K562 (cell line): ENCODE measurements around the gene TAAR1. TPM values are rescaled to one million over a fixed set of nuclear protein-coding genes. Genes with fewer than 3 reads are reported as not detected.

Experiments used
- ATAC-seq: fragments of 200-7000 bp; cut with Tn5 transposase; 3 replicates; pipeline ENCODE4 v1.9.1; 2020; ENCODE audit warnings: moderate library complexity
- BruUV-seq: library from RNA; stranded (reverse); fragments of 400-500 nt; replicated peaks from 2 replicates; lab custom pipeline; 2021; lab: Mats Ljungman, UMichigan
- CTCF ChIA-PET: fragments of 300-600 bp; formaldehyde crosslinking; extraction: SDS; loops from one replicate; lab custom pipeline; 2021; ENCODE audit warnings: low intra/inter-chr PET ratio; lab: Yijun Ruan, JAX
- POLR2A ChIA-PET: fragments of 300-600, 350-650 bp; sonication (Branson Sonifier 250); formaldehyde crosslinking; extraction: SDS; loops from one replicate; lab custom pipeline; 2021; ENCODE audit warnings: antibody characterized with exemption, inconsistent platforms; lab: Yijun Ruan, JAX
- DNase-seq, 4 experiments: peaks; one replicate each; pipeline versions ENCODE4 v3.0.0 to v3.0.0-alpha.2; 2011 to 2018; ENCODE audit warnings: low spot score in 3 of 4, mixed read lengths in 3 of 4; ENCODE audit errors: extremely low read depth in 1 of 4
- FAIRE-seq: peaks from 2 replicates; lab custom pipeline; 2011; peaks lifted over from hg19 to GRCh38; lab: Jason Lieb, UNC
- H2AFZ ChIP-seq: 2 replicates; pipeline ENCODE4 v1.6.0; 2011; ENCODE audit warnings: low read depth, low read length, control low read depth, inconsistent platforms
- H3K27ac ChIP-seq: fragments of 200-600 bp; 3 replicates; pipeline ENCODE4 v1.8.0; 2011; ENCODE audit warnings: low read depth, mild to moderate bottlenecking, control low read depth, inconsistent platforms, low read length, moderate library complexity, mixed read lengths; ENCODE audit errors: extremely low read depth
- H3K27me3 ChIP-seq, 2 experiments: fragments of 300-600 bp in 1 of 2; 2 replicates in 1 of 2; 3 replicates in 1 of 2; pipeline versions ENCODE4 v1.6.0 to v1.8.0; 2011; ENCODE audit warnings: inconsistent platforms in 2 of 2, low read length in 2 of 2, mild to moderate bottlenecking in 1 of 2, mixed read lengths in 1 of 2, moderate library complexity in 1 of 2; ENCODE audit not compliant: control insufficient read depth in 2 of 2, insufficient read depth in 2 of 2
- H3K36me3 ChIP-seq: fragments of 300-600 bp; 3 replicates; pipeline ENCODE4 v1.8.0; 2011; ENCODE audit warnings: mild to moderate bottlenecking, low read length, inconsistent platforms; ENCODE audit not compliant: control insufficient read depth, insufficient read depth
- H3K4me1 ChIP-seq, 2 experiments: fragments of 200-600 bp in 1 of 2; replicated peaks in 1 of 2; 2 replicates in 1 of 2; 3 replicates in 1 of 2; pipeline versions ENCODE4 v1.5.1 to v1.8.0; 2011; ENCODE audit warnings: inconsistent platforms in 2 of 2, low read length in 2 of 2, mild to moderate bottlenecking in 1 of 2, mixed read lengths in 1 of 2, moderate library complexity in 1 of 2; ENCODE audit not compliant: control insufficient read depth in 2 of 2, insufficient read depth in 2 of 2
- H3K4me2 ChIP-seq: 2 replicates; pipeline ENCODE4 v1.6.1; 2011; ENCODE audit warnings: low read length, control low read depth, inconsistent platforms, mixed read lengths; ENCODE audit not compliant: insufficient read depth
- H3K4me3 ChIP-seq: fragments of 200-600 bp; sonication (generic), shearing (Covaris generic); 2 replicates; pipeline ENCODE4 v1.5.1; 2016; ENCODE audit warnings: control low read depth, inconsistent platforms
- H3K79me2 ChIP-seq: fragments of 200-600 bp; 3 replicates; pipeline ENCODE4 v1.8.0; 2011; ENCODE audit warnings: low read length, inconsistent platforms; ENCODE audit not compliant: control insufficient read depth, insufficient read depth
- H3K9ac ChIP-seq, 2 experiments: 2 replicates each; pipeline versions ENCODE4 v1.6.0 to v1.6.1; 2011; ENCODE audit warnings: low read depth in 2 of 2, low read length in 2 of 2, control low read depth in 1 of 2, inconsistent platforms in 1 of 2, mild to moderate bottlenecking in 1 of 2, mixed read lengths in 1 of 2; ENCODE audit not compliant: insufficient read depth in 1 of 2
- H3K9me1 ChIP-seq: one replicate; pipeline ENCODE4 v1.6.0; 2011; ENCODE audit warnings: inconsistent platforms, mild to moderate bottlenecking, low read length, moderate library complexity; ENCODE audit not compliant: control insufficient read depth, insufficient read depth
- H3K9me3 ChIP-seq: replicated peaks from 2 replicates; pipeline ENCODE4 v1.5.1; 2011; ENCODE audit warnings: low read depth, low read length, inconsistent platforms; ENCODE audit not compliant: control insufficient read depth, insufficient read depth
- H4K20me1 ChIP-seq: replicated peaks from 2 replicates; pipeline ENCODE4 v1.6.1; 2011; ENCODE audit warnings: low read length, inconsistent platforms, mixed read lengths; ENCODE audit not compliant: control insufficient read depth, insufficient read depth
- BCL6 ChIP-seq: fragments of 250-450 bp; sonication (Bioruptor Pico); IDR thresholded peaks from 2 replicates; pipeline ENCODE4 v1.4.0; 2020
- CBX1 ChIP-seq: sonication (generic); IDR thresholded peaks from 2 replicates; pipeline ENCODE4 v1.6.1; 2016; ENCODE audit warnings: antibody characterized with exemption, low read depth, mild to moderate bottlenecking
- CREM ChIP-seq: IDR thresholded peaks from 2 replicates; pipeline ENCODE4 v1.6.1; 2014; ENCODE audit warnings: antibody characterized with exemption, low read depth
- EHMT2 ChIP-seq: fragments of 450-650 bp; IDR thresholded peaks from 2 replicates; pipeline ENCODE4 v1.6.1; 2018; ENCODE audit warnings: antibody characterized with exemption
- ETV5 ChIP-seq: sonication (generic); formaldehyde crosslinking; IDR thresholded peaks from 2 replicates; pipeline ENCODE4 v1.4.0; 2020; ENCODE audit warnings: low read depth, mild to moderate bottlenecking, missing genetic modification reagents
- HDAC6 ChIP-seq: IDR thresholded peaks from 2 replicates; pipeline ENCODE4 v1.6.1; 2012; ENCODE audit warnings: low read depth, mild to moderate bottlenecking, control low read depth, inconsistent platforms, low read length, moderate library complexity
- MTF1 ChIP-seq: fragments of 250-450 bp; sonication (Bioruptor Pico); IDR thresholded peaks from 2 replicates; pipeline ENCODE4 v1.9.0; 2021; ENCODE audit warnings: moderate library complexity, mild to moderate bottlenecking, inconsistent platforms, borderline replicate concordance
- RBM25 ChIP-seq: fragments of 200-400 bp; formaldehyde crosslinking; IDR thresholded peaks from 2 replicates; pipeline ENCODE4 v1.6.1; 2018; ENCODE audit warnings: low read length, low read depth, moderate library complexity; ENCODE audit not compliant: severe bottlenecking
- RHOXF2B ChIP-seq: fragments of 250-450 bp; sonication (Bioruptor Pico); conservative IDR thresholded peaks from 2 replicates; pipeline ENCODE4 v1.5.1; 2021
- SP1 ChIP-seq: sonication (generic); formaldehyde crosslinking; IDR thresholded peaks from 2 replicates; pipeline ENCODE4 v1.8.1; 2022; ENCODE audit warnings: mild to moderate bottlenecking, missing genetic modification reagents
- TAF7 ChIP-seq: fragments of 450-650 bp; IDR thresholded peaks from 2 replicates; pipeline ENCODE4 v1.6.1; 2016; ENCODE audit warnings: missing genetic modification characterization, missing compliant biosample characterization
- ZBTB9 ChIP-seq: fragments of 450-650 bp; formaldehyde crosslinking; IDR thresholded peaks from 2 replicates; pipeline ENCODE4 v1.4.0; 2020; ENCODE audit warnings: mild to moderate bottlenecking, moderate library complexity
- ZNF592 ChIP-seq: fragments of 450-650 bp; IDR thresholded peaks from 2 replicates; pipeline ENCODE4 v1.6.1; 2017; ENCODE audit warnings: antibody characterized with exemption, mild to moderate bottlenecking
- whole genome bisulfite sequencing: fragments of 100-300 bp; shearing (Covaris generic); methylation state at CpG from one replicate; pipeline ENCODE4 v1.1.6; 2016; ENCODE audit warnings: low coverage, mixed read lengths; ENCODE audit not compliant: insufficient coverage; ENCODE audit errors: missing lambda C conversion rate; 5-methylcytosine and 5-hydroxymethylcytosine counted together
- in situ Hi-C: fragments of 300-500 bp; cut with MboI; formaldehyde crosslinking; loops from 4 replicates; pipeline ENCODE4 v1.15.0; 2018; ENCODE audit warnings: inconsistent platforms, mixed read lengths
- intact Hi-C: fragments of 100-400 bp; cut with micrococcal nuclease; formaldehyde crosslinking; loops from 2 replicates; pipeline ENCODE4 v1.14.2; 2022
- polyA plus RNA-seq, 8 experiments: library from polyadenylated mRNA; depleted of rRNA in 4 of 8; stranded (reverse) in 5 of 8; unstranded in 3 of 8; fragments of >200 nt; fragmentation: Nextera tagmentation in 2 of 8; fragmentation: Illumina TruSeq in 1 of 8; extraction: Ambion mirVana in 2 of 8; extraction: Trizol in 1 of 8; gene quantifications; 2 replicates each; pipeline versions ENCODE4 v1.2.1 to v1.2.3, GENCODE V29; 2011 to 2014; ENCODE audit warnings: inconsistent platforms in 1 of 8, missing spikeins in 1 of 8
- total RNA-seq, 7 experiments: library from RNA; depleted of rRNA in 6 of 7; stranded (reverse); fragments of >200 nt in 6 of 7; fragmentation: Illumina TruSeq in 2 of 7; extraction: Trizol in 2 of 7; gene quantifications; 2 replicates each; pipeline versions ENCODE4 v1.2.1 to v1.2.3, GENCODE V29; 2011 to 2021; ENCODE audit warnings: low replicate concordance in 1 of 7

TAAR1 gene
- total and polyA plus RNA-seq, 9 of the 15 experiments (the other 6 are each of a cell fraction or from before 2014, with no cell fraction given), result not detected

GRCh38 chr6:132614554-132614953 lies 44.4 kb downstream of the TAAR1 start:
- H3K9me3 ChIP-seq, result no peaks in the 10 kb centered on the region
- ChIA-PET POLR2A (no interaction called here), CTCF (no interaction called here)
- H3K27me3 ChIP-seq, result no peaks in the 10 kb centered on the region
- WGBS, result 0% methylated on average over 5 of the region's 7 CpGs
- no peaks in the 10 kb centered on the region for H3K36me3 ChIP-seq
- no peak overlapping the region for H3K4me2 ChIP-seq
- ATAC-seq, result no peak
- no peaks in the 10 kb centered on the region for H3K4me1 ChIP-seq
- intact Hi-C loops, result no loop called here
- H3K9ac ChIP-seq, result no peak overlapping the region
- in situ Hi-C loops, result no loop called here
- no peak overlapping the region for H2AFZ ChIP-seq
- H3K79me2 ChIP-seq, result no peaks in the 10 kb centered on the region
- H3K9me1 ChIP-seq, result no peaks in the 10 kb centered on the region
- H4K20me1 ChIP-seq, result no peaks in the 10 kb centered on the region
- TF ChIP-seq ETV5 (no peak), MTF1 (CRISPR knock-in tag) (no peak), CBX1 (no peak), TAF7 (no peak), HDAC6 (no peak), CREM (no peak), ZNF592 (no peak), RHOXF2B (CRISPR knock-in tag) (no peak), SP1 (CRISPR knock-in tag) (no peak), EHMT2 (no peak), ZBTB9 (CRISPR knock-in tag) (no peak), RBM25 (no peak), BCL6 (no peak)
- DNase-seq, result no peak
- FAIRE-seq, result no peak
- no peak overlapping the region for H3K27ac ChIP-seq
- BruUV-seq, result no TSS peak
- H3K4me3 ChIP-seq, result no peak overlapping the region
